ENCODE data around the gene BLVRB. TPM values are rescaled to one million over a fixed set of nuclear protein-coding genes. Genes with fewer than 3 reads are reported as not detected.
A peak's percentile ranks its signal among the peaks of the same experiment; 100 is the strongest.

Gene BLVRB
- total and polyA plus RNA-seq, 2 of the 8 experiments (the other 6 are each of a cell fraction or from before 2014, with no cell fraction given) = 28.7 to 182 TPM

- Histone ChIP-seq H3K79me1 (ENCODE audit: low read depth, low read length) (no peaks in the 10 kb centered on the region; the same call in 1 of the 2 replicates), H4K91ac (replicated peaks; ENCODE audit: insufficient read length, low read length) (no peak overlapping the region), H3K4me1 (replicated peaks in 1 of 4; ENCODE audit: control insufficient read depth in 3 of 4, insufficient read depth in 4 of 4, low read length in 3 of 4) (peaks cover 3 to 9% (median 7%) of the 10 kb centered on the region in 4 experiments; a peak in 6 of 7 replicates), H2BK12ac (ENCODE audit: low read depth, low read length) (no peak overlapping the region), H3K4me2 (ENCODE audit: insufficient read depth in 1 of 2, low read depth in 2 of 2, low read length in 2 of 2) (peak overlapping the region; percentile 57 to 77), H3K4ac (replicated peaks; ENCODE audit: insufficient read length, low read depth, low read length) (no peak overlapping the region), H3K9me3 (ENCODE audit: insufficient read depth in 2 of 2, low read depth in 1 of 2, low read length in 1 of 2) (no peaks in the 10 kb centered on the region), H3K27ac (ENCODE audit: low read depth, low read length) (no peak overlapping the region), H3K4me3 (ENCODE audit: extremely low read depth in 1 of 4, insufficient read depth in 2 of 4, low read depth in 3 of 4, low read length in 4 of 4) (peak overlapping the region; percentile 30 to 97 (median 50); a peak in 7 of 8 replicates), H3K23me2 (ENCODE audit: low read depth, low read length) (peaks cover 7% of the 10 kb centered on the region; the same call in 1 of the 2 replicates), H3K79me2 (ENCODE audit: control insufficient read depth in 1 of 2, insufficient read depth in 2 of 2, low read length in 2 of 2) (peaks cover 0 to 23% of the 10 kb centered on the region in 2 experiments; a peak in 2 of 4 replicates), H3K23ac (ENCODE audit: insufficient read length) (no peak overlapping the region), H3K14ac (ENCODE audit: insufficient read length) (no peak overlapping the region), H3K9ac (replicated peaks in 1 of 4; ENCODE audit: extremely low read depth in 1 of 4, low read depth in 3 of 4, low read length in 3 of 4) (peak overlapping the region in 3 of 4 experiments; percentile 1 to 70 (median 50); a peak in 6 of 7 replicates), H4K20me1 (replicated peaks in 1 of 2; ENCODE audit: control insufficient read depth in 1 of 2, insufficient read depth in 2 of 2, low read length in 2 of 2) (peaks cover 0 to 5% of the 10 kb centered on the region in 2 experiments), H2BK120ac (replicated peaks; ENCODE audit: low read depth, low read length) (no peak overlapping the region), H2BK20ac (ENCODE audit: low read length) (no peak overlapping the region), H3K56ac (replicated peaks; ENCODE audit: insufficient read length, low read depth, low read length) (no peak overlapping the region), H2AFZ (ENCODE audit: low read length) (no peak overlapping the region), H2AK5ac (ENCODE audit: low read depth, low read length) (no peak overlapping the region), H3K18ac (ENCODE audit: extremely low read depth, low read length) (no peak overlapping the region), H2BK5ac (ENCODE audit: low read depth, low read length) (no peak overlapping the region; the same call in 1 of the 2 replicates), H4K5ac (ENCODE audit: insufficient read length, low read depth, low read length) (no peak overlapping the region), H4K8ac (ENCODE audit: extremely low read depth, insufficient read depth, low read length) (no peak overlapping the region), H3K27me3 (replicated peaks in 1 of 4; ENCODE audit: control insufficient read depth in 3 of 4, extremely low read depth in 1 of 4, insufficient read depth in 3 of 4, low read length in 3 of 4) (no peaks in the 10 kb centered on the region), H3K36me3 (ENCODE audit: control insufficient read depth in 2 of 4, insufficient read depth in 4 of 4, low read length in 3 of 4) (peaks cover 9 to 17% (median 11%) of the 10 kb centered on the region in 4 experiments; a peak in 6 of 8 replicates), H2BK15ac (ENCODE audit: low read length) (no peak overlapping the region)
- FAIRE-seq (no peak), DNase-seq (ENCODE audit: low read depth in 1 of 2, low spot score in 2 of 2) (no peak)
- ChIA-PET CTCF (ENCODE audit: partially characterized antibody) (interaction anchor here (0.9 to 2.1 kb wide), 6 partner anchors 10 to 138 kb away, joined by 3 to 13 read pairs (median 6); partner anchors contain the start of genes BLVRB and SERTAD1), POLR2A (ENCODE audit: partially characterized antibody) (interaction anchor here (0.7 to 4.4 kb wide), 25 partner anchors 9 to 1138 kb away, joined by 3 to 40 read pairs (median 4); partner anchors contain the start of genes BLVRB, DYRK1B, PRX and SERTAD1)
- 22% methylated on average over 22 of the region's 22 CpGs; no CpG with 5 or more reads in 1 of the 2 experiments for WGBS, 2 experiments (ENCODE audit: extremely low coverage in 1 of 2, insufficient coverage in 1 of 2, insufficient read length in 1 of 2, insufficient replicate concordance in 2 of 2, low coverage in 1 of 2, low lambda C conversion rate in 2 of 2, missing lambda C conversion rate in 1 of 2)
Measured at GRCh38 chr19:40442328-40443130, 23.0 kb downstream of the BLVRB start.

All from H1 (cell line).